Stimulated activated CD8-positive, alpha-beta memory T cell treated with anti-CD3 and anti-CD28 coated beads, Interleukin-7, amount 100 ng/mL, for 4 hours (primary cell): ENCODE results near the gene RNF31.
A peak's percentile ranks its signal among the peaks of the same experiment; 100 is the strongest.

Experiments used
- DNase-seq, 2 donors: peaks; one replicate each; pipeline ENCODE4 v3.0.0-alpha.2; 2020; ENCODE audit warnings: low read depth in 2 of 2

RNF31 gene

GRCh38 chr14:24116128-24116814, 31.0 kb upstream of the RNF31 start:
- no peak for DNase-seq

GRCh38 chr14:24117179-24117578, 30.1 kb upstream of the RNF31 start:
- DNase-seq: no peak

GRCh38 chr14:24119691-24120090, 27.6 kb upstream of the RNF31 start:
- DNase-seq: no peak

- DNase-seq: no peak
These were observed 26.1 kb upstream of the RNF31 start for GRCh38 chr14:24121210-24121609.

GRCh38 chr14:24122416-24122815, 24.9 kb upstream of the RNF31 start:
- no peak for DNase-seq

- no peak for DNase-seq
These were observed 24.4 kb upstream of the RNF31 start for GRCh38 chr14:24122898-24123297.

GRCh38 chr14:24123424-24124417, 23.6 kb upstream of the RNF31 start:
- no peak for DNase-seq

- no peak for DNase-seq
These were observed 20.4 kb upstream of the RNF31 start for GRCh38 chr14:24126939-24127338.

- no peak for DNase-seq
These were observed 19.6 kb upstream of the RNF31 start for GRCh38 chr14:24127673-24128072.

- no peak for DNase-seq
These were observed 17.8 kb upstream of the RNF31 start for GRCh38 chr14:24129410-24129998.

- no peak for DNase-seq
These were observed 16.9 kb upstream of the RNF31 start, which contains the start of gene FITM1 for GRCh38 chr14:24130380-24130716. Gene FITM1 (plus strand): TSS chr14:24130659. CDS start chr14:24131564, 905 bp downstream.

- no peak for DNase-seq
These were observed 16.4 kb upstream of the RNF31 start for GRCh38 chr14:24130717-24131548.

GRCh38 chr14:24131549-24131966, 15.7 kb upstream of the RNF31 start:
- DNase-seq: no peak

- DNase-seq: no peak
These were observed 15.1 kb upstream of the RNF31 start for GRCh38 chr14:24132061-24132685.

- DNase-seq: no peak
These were observed 14.3 kb upstream of the RNF31 start for GRCh38 chr14:24132976-24133375.

GRCh38 chr14:24133735-24134134, 13.6 kb upstream of the RNF31 start:
- no peak for DNase-seq

GRCh38 chr14:24135584-24135833, 11.8 kb upstream of the RNF31 start:
- DNase-seq: no peak

- DNase-seq: peak; percentile 86 to 89
These were observed 11.2 kb upstream of the RNF31 start, which contains the start of gene PSME1 for GRCh38 chr14:24135834-24136683. Gene PSME1 (plus strand): TSS chr14:24136194. CDS start chr14:24136263, 69 bp downstream.

GRCh38 chr14:24136684-24137528, 10.4 kb upstream of the RNF31 start:
- DNase-seq: no peak
